Fibroblast of the conjunctiva (primary cell): ENCODE measurements around the gene THEM4.

Experiments used
- DNase-seq: peaks from one replicate; pipeline ENCODE4 v3.0.0-alpha.2; 2010; ENCODE audit warnings: low read depth

The THEM4 gene

DNA sequence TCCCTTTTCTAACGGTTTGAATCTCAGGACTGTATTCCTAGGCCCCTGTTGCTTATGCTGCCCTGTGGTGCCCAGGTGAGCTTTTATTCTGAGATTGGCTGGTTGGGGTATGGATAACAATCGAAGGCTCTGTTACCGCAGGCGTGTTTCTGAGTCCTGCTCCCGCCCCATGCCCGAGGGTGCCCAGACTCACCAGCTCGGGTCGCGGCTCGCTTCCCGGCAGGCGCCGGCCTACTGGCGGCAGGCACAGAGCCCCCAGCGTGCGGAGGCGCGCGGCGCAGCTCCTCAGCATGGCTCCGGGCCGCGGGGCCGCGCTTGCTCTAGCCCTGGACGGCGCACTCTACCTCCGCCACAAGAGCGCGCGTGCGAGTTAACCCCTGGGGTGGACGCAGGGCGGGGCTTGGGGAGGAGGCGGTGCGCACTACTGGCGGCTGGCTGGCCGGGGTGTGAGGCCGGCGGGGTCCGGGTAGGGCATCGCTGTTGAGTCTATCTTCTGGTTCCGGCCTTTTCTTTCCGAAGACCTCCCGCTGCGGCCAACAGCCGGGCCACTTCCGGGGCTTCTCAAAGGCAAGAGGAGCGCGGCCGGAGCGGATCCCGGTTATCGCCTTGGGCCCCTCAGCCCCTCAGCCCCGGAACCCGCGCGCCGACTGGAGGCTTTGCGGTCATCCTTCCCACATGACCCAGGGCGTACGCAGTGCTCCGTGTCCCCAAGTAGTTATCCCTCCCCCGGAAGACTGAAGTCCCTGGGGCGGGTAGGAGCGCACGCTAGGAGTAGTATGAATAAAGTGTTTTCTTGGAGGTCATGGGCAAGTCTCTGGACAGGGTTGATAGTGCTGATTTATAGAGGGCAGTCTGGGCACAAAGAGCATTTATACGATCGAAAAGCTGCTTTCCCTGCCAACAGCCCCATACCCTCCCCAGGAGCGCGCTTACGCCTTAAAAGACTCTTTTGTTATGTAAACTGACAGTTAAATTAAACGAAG is at the start of gene THEM4:
THEM4 (minus strand) TSS at position 345 of the 983 bp plus-strand sequence; CDS start at position 292, 53 bp downstream.
- DNase-seq = peak; percentile 94

DNA sequence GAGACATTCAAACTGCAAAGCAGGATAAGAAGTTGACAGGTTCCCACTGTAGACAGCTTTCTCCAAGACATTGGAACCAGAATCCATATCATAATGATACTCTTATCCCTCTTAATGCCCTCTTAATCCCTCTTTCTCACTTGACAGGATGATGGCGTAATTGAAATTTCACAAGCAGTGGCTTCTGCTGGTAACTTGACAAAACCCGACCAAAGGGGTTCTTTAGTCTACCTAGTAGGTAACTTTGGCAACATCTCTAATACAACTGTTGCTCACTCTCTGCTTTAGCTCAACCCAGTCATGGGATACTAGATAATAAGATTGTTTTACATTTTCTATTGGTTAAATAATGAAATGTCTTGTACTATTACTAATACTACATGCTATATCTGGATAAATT is 49.6 kb upstream of the THEM4 start:
- DNase-seq = no peak

DNA sequence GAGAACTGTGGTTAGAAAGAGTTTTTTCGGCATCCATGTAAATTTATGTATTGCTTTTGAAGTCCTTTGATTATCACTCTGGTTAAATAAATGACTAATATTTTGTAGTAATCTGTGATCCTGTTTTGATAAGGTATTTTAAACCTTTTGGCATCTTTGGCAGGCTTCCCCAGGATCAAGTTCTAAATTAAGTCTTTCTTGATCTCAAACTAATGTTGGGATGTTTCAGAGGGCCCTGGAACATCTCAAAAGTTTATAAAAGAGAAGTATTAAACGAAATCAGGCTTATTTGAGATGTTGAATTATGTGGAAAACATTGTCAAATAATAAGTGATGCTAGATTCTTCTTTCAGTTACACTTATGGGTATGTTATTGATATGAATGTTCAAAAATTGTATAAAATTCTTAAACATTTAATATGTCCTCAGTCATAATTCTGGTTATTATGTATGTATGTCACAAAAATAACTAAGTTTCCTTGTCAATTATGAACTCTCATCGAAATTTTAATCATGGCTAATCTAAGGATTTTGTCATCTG is 47.7 kb upstream of the THEM4 start:
- no peak for DNase-seq

DNA sequence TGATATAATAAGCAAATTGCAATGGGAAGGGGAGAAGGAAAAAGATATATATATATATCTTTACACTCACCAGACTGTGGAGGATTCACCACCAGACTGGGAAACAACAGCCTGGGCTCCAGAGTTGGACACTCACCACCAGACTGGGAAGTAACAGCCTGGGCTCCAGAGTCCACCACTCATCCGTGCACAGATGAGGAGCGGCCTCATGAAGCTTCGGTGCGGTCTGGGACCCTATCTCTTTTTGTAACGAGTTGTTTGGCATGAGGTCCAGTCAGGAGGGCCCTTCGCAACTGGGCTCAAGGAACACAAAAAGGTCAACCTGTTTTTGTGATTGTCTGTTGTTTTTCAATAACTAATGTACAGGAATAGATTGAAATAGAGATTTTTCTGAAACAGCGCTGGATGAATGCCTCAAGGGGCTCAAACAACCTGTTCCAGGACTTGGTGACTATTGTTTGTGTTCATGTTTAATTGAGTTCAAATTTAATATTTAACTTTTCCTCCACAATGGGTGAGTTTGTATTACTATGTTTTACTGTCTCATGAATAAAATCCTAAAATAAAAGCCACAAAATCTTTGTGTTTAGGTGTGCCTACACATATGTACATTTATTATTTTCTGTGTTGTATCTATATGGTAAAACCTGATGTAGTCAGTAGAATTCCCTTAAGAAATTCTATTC is 44.2 kb upstream of the THEM4 start:
- DNase-seq = no peak

- no peak for DNase-seq
Measured at GRCh38 chr1:151952811-151953210, 43.5 kb upstream of the THEM4 start.

DNA sequence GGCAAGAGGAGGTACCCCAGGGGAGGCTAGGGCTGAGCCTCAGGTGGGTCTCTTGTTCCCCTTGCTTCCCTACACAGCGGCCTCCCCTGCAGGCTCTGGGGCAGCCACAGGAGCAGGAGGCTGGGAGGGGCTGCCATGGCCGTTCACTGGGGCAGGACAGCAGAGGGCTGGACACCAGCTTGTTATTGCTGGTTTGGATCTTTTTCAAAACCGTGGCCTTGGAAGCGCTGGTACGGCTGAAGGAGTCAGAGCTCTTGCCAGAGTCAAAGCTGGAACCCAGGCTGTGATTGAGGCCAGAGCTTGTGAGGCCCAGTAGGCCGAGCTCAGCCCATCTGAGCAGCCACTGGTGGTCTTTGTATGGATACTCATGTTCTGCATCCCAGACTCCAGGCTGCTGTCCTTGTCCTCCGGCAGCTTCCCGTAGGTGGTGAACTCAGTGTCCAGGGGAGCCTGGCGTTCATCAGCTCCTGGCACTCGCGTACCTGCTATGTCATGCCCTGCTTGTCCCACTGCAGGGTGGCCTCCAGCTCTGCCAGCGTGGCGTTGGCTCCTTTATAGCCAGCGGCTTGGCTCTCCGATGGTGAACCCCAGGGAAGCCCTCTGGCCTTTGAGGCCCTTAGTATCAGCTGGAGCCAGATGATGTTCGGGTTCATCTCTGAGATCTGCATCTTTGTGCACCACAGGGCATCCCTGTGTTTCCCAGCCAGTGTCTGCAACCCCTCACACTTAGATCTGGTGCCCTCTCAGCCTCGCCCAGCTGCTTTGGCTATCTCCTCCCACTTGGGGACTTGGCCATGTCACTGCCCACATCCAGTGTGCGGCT is 40.3 kb upstream of the THEM4 start:
- DNase-seq = no peak

- no peak for DNase-seq
Measured at GRCh38 chr1:151948506-151948905, 39.2 kb upstream of the THEM4 start.

- no peak for DNase-seq
Measured at GRCh38 chr1:151947140-151947539, 37.8 kb upstream of the THEM4 start.

GRCh38 chr1:151945725-151946722 is 36.7 kb upstream of the THEM4 start:
- DNase-seq = peak; percentile 99

DNA sequence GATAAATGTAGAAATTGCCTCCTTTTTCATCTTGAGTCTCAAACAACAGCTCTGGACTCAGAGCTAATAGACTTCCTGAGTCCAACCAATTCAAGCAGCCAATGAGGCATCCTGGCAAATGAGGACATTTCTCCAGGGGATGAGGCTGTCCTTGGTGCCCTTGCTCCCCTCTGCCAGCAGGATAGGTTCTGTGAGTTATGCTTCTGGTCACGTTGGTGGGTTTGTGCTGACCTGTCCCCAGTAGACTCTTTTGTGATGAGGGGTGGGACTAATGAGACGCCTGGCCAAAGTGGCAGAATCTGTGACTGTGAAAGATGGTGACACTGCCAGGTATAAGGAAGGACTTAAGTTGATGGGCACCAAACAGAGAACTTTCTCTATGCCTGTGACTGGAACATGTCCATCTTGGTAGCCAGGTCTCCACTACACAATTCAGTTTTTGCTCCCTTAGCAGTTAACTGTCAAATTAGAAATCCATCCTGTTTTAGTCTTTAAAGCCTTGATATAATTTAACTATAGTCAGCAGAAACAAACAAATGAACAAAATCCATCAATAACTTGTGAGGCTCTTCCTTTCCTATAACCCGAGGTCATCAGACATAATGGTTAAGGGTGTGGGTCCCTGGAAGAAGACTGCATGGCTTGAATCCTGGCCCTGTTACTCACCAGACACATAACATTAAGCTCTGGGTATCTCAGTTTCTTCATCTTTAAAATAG is 35.7 kb upstream of the THEM4 start:
- DNase-seq = no peak

- DNase-seq = no peak
Measured at GRCh38 chr1:151944126-151944856, 35.0 kb upstream of the THEM4 start.

- DNase-seq = no peak
Measured at GRCh38 chr1:151943591-151943990, 34.3 kb upstream of the THEM4 start.

DNA sequence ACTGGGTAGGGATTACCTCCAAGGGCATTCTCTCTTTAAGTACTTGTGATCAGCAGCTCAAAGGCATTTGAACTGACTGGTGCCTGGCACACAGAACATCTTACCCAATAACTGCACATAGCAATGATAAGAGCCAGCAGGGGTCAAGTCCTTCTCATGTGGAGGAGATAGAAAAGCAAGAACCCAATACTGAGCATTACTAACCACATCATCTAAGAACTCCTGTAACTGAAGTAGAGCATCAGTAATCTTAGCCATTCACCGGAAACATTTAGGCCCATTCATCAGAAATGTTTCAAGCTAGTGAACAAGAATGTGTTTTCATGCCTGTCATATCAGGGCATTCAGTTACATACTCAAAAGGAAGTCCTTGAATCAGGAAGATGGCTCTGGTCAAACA is 33.6 kb upstream of the THEM4 start:
- no peak for DNase-seq

- DNase-seq = no peak
Measured at GRCh38 chr1:151940541-151940940, 31.2 kb upstream of the THEM4 start.

GRCh38 chr1:151939779-151940178 is 30.5 kb upstream of the THEM4 start:
- DNase-seq = no peak

GRCh38 chr1:151939141-151939540 is 29.8 kb upstream of the THEM4 start:
- DNase-seq = no peak

DNA sequence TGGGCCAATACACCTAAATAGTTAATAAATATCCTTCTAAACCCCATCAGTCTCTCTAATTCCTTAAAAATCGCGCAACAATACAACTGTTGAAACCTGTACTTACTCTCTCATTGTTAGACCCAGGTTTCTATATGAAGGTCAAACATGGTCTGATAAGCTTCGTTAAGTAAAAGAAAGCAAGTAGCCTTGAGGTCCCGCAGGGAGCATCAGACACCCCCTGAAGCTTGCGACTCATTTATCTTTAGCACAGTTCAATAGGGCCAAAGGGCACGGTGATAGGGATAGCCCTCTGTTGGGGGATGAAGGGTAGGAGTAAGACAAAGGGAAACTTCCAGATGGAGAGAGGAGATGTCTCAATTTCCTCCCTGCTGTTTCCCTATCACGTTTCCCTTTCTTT is 27.3 kb upstream of the THEM4 start:
- no peak for DNase-seq

DNA sequence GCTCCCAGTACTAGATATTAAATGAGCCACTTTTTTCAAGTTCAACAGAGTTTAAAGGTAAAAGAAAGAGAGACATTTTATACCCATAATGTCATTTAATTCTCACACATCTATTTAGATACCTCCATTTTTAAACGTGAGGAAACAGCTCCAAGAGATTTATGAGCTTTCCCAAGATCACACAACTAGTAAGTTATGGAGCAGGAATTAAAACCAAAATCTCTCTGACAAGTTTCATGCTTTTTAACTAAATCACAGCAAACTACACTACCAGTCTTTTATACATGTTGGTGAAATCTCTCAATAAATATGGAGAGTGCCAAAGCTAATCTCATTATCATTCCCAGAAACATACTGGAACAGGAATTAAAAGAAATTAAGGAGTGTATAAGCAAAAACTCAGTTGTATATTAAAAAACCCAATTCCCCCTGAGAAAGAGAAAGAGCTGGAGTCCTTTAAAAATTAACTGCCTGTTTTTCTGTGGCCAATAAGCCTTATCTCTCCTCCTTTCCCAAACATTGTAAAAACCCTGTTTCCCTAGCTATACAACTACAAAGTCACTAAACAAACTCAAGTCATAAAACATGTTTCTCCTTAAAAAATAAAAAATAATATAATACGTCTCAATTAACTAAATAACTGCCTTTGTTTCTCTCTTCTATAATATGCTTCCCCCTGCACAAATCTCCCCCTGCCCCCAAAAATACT is 26.7 kb upstream of the THEM4 start:
- no peak for DNase-seq

- no peak for DNase-seq
Measured at GRCh38 chr1:151935154-151935553, 25.8 kb upstream of the THEM4 start.
